ENCODE data around the gene WASF3. TPM values are rescaled to one million over a fixed set of nuclear protein-coding genes. Genes with fewer than 3 reads are reported as not detected.

The WASF3 gene
- total RNA-seq, 4 donors from 2014 or later: 5.9 to 37.5 (median 12.5) TPM

DNA sequence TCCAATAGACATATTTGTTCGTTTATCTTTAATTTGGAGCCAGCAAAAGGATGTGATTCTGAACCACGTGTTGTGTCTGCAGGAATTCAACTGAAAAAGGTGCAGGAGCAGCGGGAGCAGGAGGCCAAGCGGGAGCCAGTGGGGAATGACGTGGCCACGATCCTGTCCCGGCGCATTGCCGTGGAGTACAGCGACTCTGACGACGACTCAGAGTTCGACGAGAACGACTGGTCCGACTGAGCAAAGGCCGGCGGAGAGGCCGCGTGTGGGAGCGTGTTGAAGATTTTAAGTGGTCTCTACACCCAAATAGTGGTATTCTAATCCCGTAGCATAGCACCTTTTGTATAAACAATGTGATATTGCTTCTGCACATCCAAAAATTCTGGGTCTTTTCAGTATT, 128.1 kb downstream of the WASF3 start:
- Histone ChIP-seq H3K4me1 (no peaks in the 10 kb centered on the region), H3K4me3 (no peak overlapping the region), H3K27me3 (no peaks in the 10 kb centered on the region), H3K36me3 (no peaks in the 10 kb centered on the region), H3K9me3 (peaks cover 0 to 17% of the 10 kb centered on the region in 2 donors), H3K27ac (no peak overlapping the region)
- no peak for TF ChIP-seq CTCF (IDR thresholded peaks at IDR 0.05)
- no peak for TF ChIP-seq POLR2A (IDR thresholded peaks at IDR 0.05)
- intact Hi-C loops (cut with DNase I; ENCODE audit: low total_unique reads): no loop called here
- no peak for DNase-seq

- intact Hi-C loops (cut with DNase I; ENCODE audit: low total_unique reads): no loop called here
- no peaks in the 10 kb centered on the region for H3K27me3 ChIP-seq
- no peak for DNase-seq
- peaks cover 0 to 21% of the 10 kb centered on the region in 2 donors for H3K9me3 ChIP-seq
- H3K4me1 ChIP-seq: no peaks in the 10 kb centered on the region
- no peak overlapping the region for H3K4me3 ChIP-seq
- no peaks in the 10 kb centered on the region for H3K36me3 ChIP-seq
- TF ChIP-seq POLR2A (IDR thresholded peaks at IDR 0.05) (no peak), CTCF (IDR thresholded peaks at IDR 0.05) (no peak)
- H3K27ac ChIP-seq: no peak overlapping the region
Observed at GRCh38 chr13:26686285-26686684, 128.8 kb downstream of the WASF3 start.

GRCh38 chr13:26688286-26688685, 130.8 kb downstream of the WASF3 start:
- peaks cover 0 to 21% of the 10 kb centered on the region in 2 donors for H3K9me3 ChIP-seq
- H3K36me3 ChIP-seq: no peaks in the 10 kb centered on the region
- intact Hi-C loops (cut with DNase I; ENCODE audit: low total_unique reads): no loop called here
- DNase-seq: no peak
- H3K27me3 ChIP-seq: no peaks in the 10 kb centered on the region
- H3K27ac ChIP-seq: no peak overlapping the region
- no peak overlapping the region for H3K4me3 ChIP-seq
- no peaks in the 10 kb centered on the region for H3K4me1 ChIP-seq
- TF ChIP-seq POLR2A (IDR thresholded peaks at IDR 0.05): no peak
- TF ChIP-seq CTCF (IDR thresholded peaks at IDR 0.05): no peak

- TF ChIP-seq CTCF (IDR thresholded peaks at IDR 0.05) (no peak), POLR2A (IDR thresholded peaks at IDR 0.05) (no peak)
- intact Hi-C loops (cut with DNase I; ENCODE audit: low total_unique reads): no loop called here
- no peaks in the 10 kb centered on the region for H3K27me3 ChIP-seq
- no peaks in the 10 kb centered on the region for H3K36me3 ChIP-seq
- no peak for DNase-seq
- no peak overlapping the region for H3K27ac ChIP-seq
- H3K4me1 ChIP-seq: no peaks in the 10 kb centered on the region
- H3K4me3 ChIP-seq: no peak overlapping the region
- H3K9me3 ChIP-seq: peaks cover 0 to 21% of the 10 kb centered on the region in 2 donors
Observed at GRCh38 chr13:26688980-26689379, 131.5 kb downstream of the WASF3 start.

- no peak for TF ChIP-seq CTCF (IDR thresholded peaks at IDR 0.05)
- no peak for TF ChIP-seq POLR2A (IDR thresholded peaks at IDR 0.05)
- no peak overlapping the region for H3K4me3 ChIP-seq
- H3K36me3 ChIP-seq: no peaks in the 10 kb centered on the region
- intact Hi-C loops (cut with DNase I; ENCODE audit: low total_unique reads): no loop called here
- no peak for DNase-seq
- no peak overlapping the region for H3K27ac ChIP-seq
- H3K9me3 ChIP-seq: peaks cover 0 to 21% of the 10 kb centered on the region in 2 donors
- H3K27me3 ChIP-seq: no peaks in the 10 kb centered on the region
- H3K4me1 ChIP-seq: no peaks in the 10 kb centered on the region
Observed at GRCh38 chr13:26693749-26694463, 136.4 kb downstream of the WASF3 start.
